PC-3 (cell line): ENCODE data around the gene CD300LB. TPM values are rescaled to one million over a fixed set of nuclear protein-coding genes. Genes with fewer than 3 reads are reported as not detected.

Experiments
- ATAC-seq: fragments of 200-7000 bp; cut with Tn5 transposase; 2 replicates; pipeline ENCODE4 v1.9.1; 2020; ENCODE audit warnings: mild to moderate bottlenecking, moderate library complexity
- BruUV-seq: library from RNA; stranded (reverse); fragments of 400-500 nt; replicated peaks from 2 replicates; lab custom pipeline; 2021; lab: Mats Ljungman, UMichigan
- CTCF ChIA-PET: fragments of 300-600 bp; sonication (Branson Sonifier 250); formaldehyde crosslinking; loops from one replicate; lab custom pipeline; 2022; ENCODE audit warnings: antibody characterized with exemption; lab: Charles Lee
- POLR2A ChIA-PET: fragments of 300-600 bp; sonication (Branson Sonifier 250); formaldehyde crosslinking; loops from one replicate; lab custom pipeline; 2022; ENCODE audit warnings: antibody characterized with exemption; ENCODE audit not compliant: unreplicated experiment; lab: Charles Lee
- DNase-seq: peaks from one replicate; pipeline ENCODE4 v3.0.0-alpha.2; 2015
- H2AFZ ChIP-seq: fragments of 300-600 bp; sonication (generic); 2 replicates; pipeline ENCODE4 v1.6.0; 2016; ENCODE audit warnings: antibody characterized with exemption, low read length
- H3F3A ChIP-seq: fragments of 300-600 bp; sonication (generic); one replicate; pipeline ENCODE4 v1.6.0; 2017; ENCODE audit warnings: antibody characterized with exemption, low read length, control low read depth, mild to moderate bottlenecking; ENCODE audit not compliant: unreplicated experiment
- H3K27ac ChIP-seq: fragments of 300-600 bp; sonication (generic); 2 replicates; pipeline ENCODE4 v1.5.1; 2016; ENCODE audit warnings: mild to moderate bottlenecking, low read length
- H3K27me3 ChIP-seq: fragments of 300-600 bp; sonication (generic); 2 replicates; pipeline ENCODE4 v1.6.1; 2016; ENCODE audit warnings: low read length, mixed read lengths
- H3K36me3 ChIP-seq: fragments of 300-600 bp; sonication (generic); 2 replicates; pipeline ENCODE4 v1.6.1; 2016; ENCODE audit warnings: low read depth, mixed run types, low read length, mixed read lengths
- H3K4me1 ChIP-seq: fragments of 300-600 bp; sonication (generic); 2 replicates; pipeline ENCODE4 v1.5.1; 2016; ENCODE audit warnings: low read length; ENCODE audit not compliant: insufficient read depth
- H3K4me2 ChIP-seq: fragments of 300-600 bp; sonication (generic); 2 replicates; pipeline ENCODE4 v1.6.0; 2016; ENCODE audit warnings: low read length
- H3K4me3 ChIP-seq: fragments of 300-600 bp; sonication (generic); 2 replicates; pipeline ENCODE4 v1.5.1; 2016; ENCODE audit warnings: mild to moderate bottlenecking, low read length, mixed read lengths
- H3K79me2 ChIP-seq: fragments of 300-600 bp; sonication (generic); 2 replicates; pipeline ENCODE4 v1.6.1; 2017; ENCODE audit warnings: low read length, mixed read lengths
- H3K9ac ChIP-seq: fragments of 300-600 bp; sonication (generic); 2 replicates; pipeline ENCODE4 v1.6.0; 2016; ENCODE audit warnings: mild to moderate bottlenecking, low read length
- H3K9me2 ChIP-seq: fragments of 300-600 bp; sonication (generic); replicated peaks from 2 replicates; pipeline ENCODE4 v1.6.1; 2016; ENCODE audit warnings: mixed run types, low read length, mixed read lengths
- H3K9me3 ChIP-seq: fragments of 300-600 bp; sonication (generic); 2 replicates; pipeline ENCODE4 v1.6.1; 2016; ENCODE audit warnings: low read length, mixed read lengths
- H4K20me1 ChIP-seq: fragments of 300-600 bp; sonication (generic); 2 replicates; pipeline ENCODE4 v1.6.1; 2016; ENCODE audit warnings: low read length, mixed read lengths
- EZH2 ChIP-seq: fragments of 300-600 bp; sonication (generic); IDR thresholded peaks from one replicate; pipeline ENCODE4 v1.6.1; 2017; ENCODE audit warnings: antibody characterized with exemption, mild to moderate bottlenecking, low read length; ENCODE audit not compliant: unreplicated experiment
- EZH2phosphoT487 ChIP-seq: fragments of 300-600 bp; sonication (generic); IDR thresholded peaks from 2 replicates; pipeline ENCODE4 v1.6.1; 2018; ENCODE audit warnings: mild to moderate bottlenecking, antibody characterized with exemption, low read length, borderline replicate concordance
- intact Hi-C: fragments of 100-400 bp; cut with micrococcal nuclease; formaldehyde crosslinking; loops from 2 replicates; pipeline ENCODE4 v1.9.0; 2023
- total RNA-seq: library from RNA; depleted of rRNA; stranded (reverse); fragments of >200 nt; gene quantifications from 2 replicates; pipeline ENCODE4 v1.2.3, GENCODE V29; 2014
- TF ChIP-seq, protein P1 (sequence below): fragments of 300-600 bp; sonication (generic); conservative IDR thresholded peaks from 2 replicates; pipeline ENCODE4 v1.5.1; 2017; ENCODE audit warnings: antibody characterized with exemption, low read depth, mild to moderate bottlenecking, low read length

CD300LB gene
- total RNA-seq, 1 experiment from 2014 or later: not detected

DNA sequence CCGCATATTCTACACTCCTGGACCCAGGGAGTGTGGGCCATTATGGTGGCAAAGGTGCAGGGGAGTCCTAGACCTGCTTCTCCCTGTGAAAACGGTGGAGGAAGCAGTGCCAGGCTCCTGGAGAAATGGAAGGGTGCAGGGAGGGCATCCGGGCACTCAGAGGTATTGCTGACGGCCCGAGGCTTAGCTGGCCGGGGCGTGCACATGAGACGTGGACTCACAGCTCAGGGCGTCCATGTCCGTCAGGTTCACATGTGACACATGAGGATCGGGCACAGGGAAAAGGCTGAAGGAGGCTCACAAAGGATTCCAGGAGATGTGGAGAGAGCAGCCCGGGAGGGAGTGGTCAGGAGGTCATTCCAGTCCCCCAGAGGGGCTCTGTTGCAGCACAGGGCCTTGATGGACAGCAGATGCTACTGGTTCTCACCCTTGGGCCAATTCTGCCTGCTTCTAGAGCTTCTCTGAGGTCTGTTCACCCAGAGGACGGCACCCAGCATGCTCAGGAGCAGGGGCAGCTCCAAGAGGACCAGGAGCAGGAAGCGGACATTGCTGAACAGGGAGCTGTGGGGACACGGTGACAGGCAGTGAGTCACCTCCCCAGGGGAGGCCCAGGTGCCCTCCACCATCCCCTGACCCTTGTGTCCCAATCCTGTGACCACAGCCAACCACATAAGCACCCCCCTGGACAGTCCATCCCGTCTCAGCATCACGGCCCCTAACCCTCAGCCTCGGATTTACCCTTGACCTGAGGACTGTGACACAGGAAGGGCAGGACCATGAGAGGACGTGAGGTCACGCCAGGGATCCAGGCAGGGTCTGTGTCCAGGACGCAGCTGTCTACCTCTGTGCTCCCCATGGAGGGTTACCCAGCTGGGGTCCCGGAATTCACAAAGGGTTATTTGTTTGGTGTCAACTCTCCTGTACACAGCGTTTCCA lies 10.2 kb upstream of the CD300LB start:
- no peak for DNase-seq
- intact Hi-C loops: no loop called here

DNA sequence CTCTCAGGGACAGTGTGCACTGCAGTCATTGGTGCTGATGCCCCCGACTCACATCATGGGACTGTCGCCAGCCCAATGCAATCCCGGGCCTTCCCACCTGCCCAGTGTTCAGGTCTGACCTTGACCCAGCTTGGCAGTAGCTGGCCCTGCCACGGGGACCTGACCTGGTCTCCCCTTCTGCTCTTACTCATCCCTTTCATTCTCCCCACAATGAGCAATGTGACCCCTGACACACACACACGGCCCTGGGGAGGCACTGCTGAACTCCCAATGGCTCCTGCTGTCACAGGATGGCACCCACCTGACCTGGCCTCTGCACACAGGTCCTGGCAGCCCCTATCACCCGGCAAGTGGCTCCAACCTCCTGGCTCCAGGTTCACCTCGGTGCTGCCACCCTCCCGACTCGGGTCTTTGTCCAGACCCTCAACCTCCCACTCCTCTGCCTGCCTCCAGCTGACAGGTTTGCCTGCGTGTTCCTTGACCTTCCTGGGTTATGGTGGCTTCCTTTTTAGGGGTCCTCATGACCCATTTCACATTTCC lies 8.1 kb upstream of the CD300LB start:
- TF ChIP-seq, protein P1, sequence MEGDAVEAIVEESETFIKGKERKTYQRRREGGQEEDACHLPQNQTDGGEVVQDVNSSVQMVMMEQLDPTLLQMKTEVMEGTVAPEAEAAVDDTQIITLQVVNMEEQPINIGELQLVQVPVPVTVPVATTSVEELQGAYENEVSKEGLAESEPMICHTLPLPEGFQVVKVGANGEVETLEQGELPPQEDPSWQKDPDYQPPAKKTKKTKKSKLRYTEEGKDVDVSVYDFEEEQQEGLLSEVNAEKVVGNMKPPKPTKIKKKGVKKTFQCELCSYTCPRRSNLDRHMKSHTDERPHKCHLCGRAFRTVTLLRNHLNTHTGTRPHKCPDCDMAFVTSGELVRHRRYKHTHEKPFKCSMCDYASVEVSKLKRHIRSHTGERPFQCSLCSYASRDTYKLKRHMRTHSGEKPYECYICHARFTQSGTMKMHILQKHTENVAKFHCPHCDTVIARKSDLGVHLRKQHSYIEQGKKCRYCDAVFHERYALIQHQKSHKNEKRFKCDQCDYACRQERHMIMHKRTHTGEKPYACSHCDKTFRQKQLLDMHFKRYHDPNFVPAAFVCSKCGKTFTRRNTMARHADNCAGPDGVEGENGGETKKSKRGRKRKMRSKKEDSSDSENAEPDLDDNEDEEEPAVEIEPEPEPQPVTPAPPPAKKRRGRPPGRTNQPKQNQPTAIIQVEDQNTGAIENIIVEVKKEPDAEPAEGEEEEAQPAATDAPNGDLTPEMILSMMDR: no peak
- TF ChIP-seq EZH2phosphoT487: no peak
- TF ChIP-seq EZH2: no peak
- peaks cover 64% of the 10 kb centered on the region for H3K27me3 ChIP-seq
- ChIA-PET POLR2A (no interaction called here), CTCF (no interaction called here)
- no peaks in the 10 kb centered on the region for H4K20me1 ChIP-seq
- no peak overlapping the region for H2AFZ ChIP-seq
- no peak overlapping the region for H3K4me3 ChIP-seq
- ATAC-seq (no peak), DNase-seq (no peak)
- H3K36me3 ChIP-seq: no peaks in the 10 kb centered on the region
- no peak overlapping the region for H3K4me2 ChIP-seq
- no peak overlapping the region for H3K9ac ChIP-seq
- H3K79me2 ChIP-seq: no peaks in the 10 kb centered on the region
- intact Hi-C loops: no loop called here
- H3F3A ChIP-seq: no peaks in the 10 kb centered on the region
- H3K4me1 ChIP-seq: no peaks in the 10 kb centered on the region
- no TSS peak for BruUV-seq
- H3K27ac ChIP-seq: no peak overlapping the region
- H3K9me3 ChIP-seq: peaks cover 7% of the 10 kb centered on the region; the same call in 1 of the 2 replicates
- no peaks in the 10 kb centered on the region for H3K9me2 ChIP-seq

More for the DNA sequence above, 10.2 kb upstream of the CD300LB start:
- no peaks in the 10 kb centered on the region for H3K79me2 ChIP-seq
- no peak for ATAC-seq
- H4K20me1 ChIP-seq: no peaks in the 10 kb centered on the region
- no peak overlapping the region for H3K9ac ChIP-seq
- no peak overlapping the region for H2AFZ ChIP-seq
- no TSS peak for BruUV-seq
- H3K9me3 ChIP-seq: no peaks in the 10 kb centered on the region
- ChIA-PET CTCF (no interaction called here), POLR2A (no interaction called here)
- TF ChIP-seq, protein P1: no peak
- no peak for TF ChIP-seq EZH2phosphoT487
- no peak for TF ChIP-seq EZH2
- H3K4me2 ChIP-seq: no peak overlapping the region
- H3K36me3 ChIP-seq: no peaks in the 10 kb centered on the region
- H3F3A ChIP-seq: no peaks in the 10 kb centered on the region
- H3K4me3 ChIP-seq: no peak overlapping the region
- H3K27me3 ChIP-seq: peaks cover 49% of the 10 kb centered on the region
- H3K27ac ChIP-seq: no peak overlapping the region
- no peaks in the 10 kb centered on the region for H3K4me1 ChIP-seq
- no peaks in the 10 kb centered on the region for H3K9me2 ChIP-seq

DNA sequence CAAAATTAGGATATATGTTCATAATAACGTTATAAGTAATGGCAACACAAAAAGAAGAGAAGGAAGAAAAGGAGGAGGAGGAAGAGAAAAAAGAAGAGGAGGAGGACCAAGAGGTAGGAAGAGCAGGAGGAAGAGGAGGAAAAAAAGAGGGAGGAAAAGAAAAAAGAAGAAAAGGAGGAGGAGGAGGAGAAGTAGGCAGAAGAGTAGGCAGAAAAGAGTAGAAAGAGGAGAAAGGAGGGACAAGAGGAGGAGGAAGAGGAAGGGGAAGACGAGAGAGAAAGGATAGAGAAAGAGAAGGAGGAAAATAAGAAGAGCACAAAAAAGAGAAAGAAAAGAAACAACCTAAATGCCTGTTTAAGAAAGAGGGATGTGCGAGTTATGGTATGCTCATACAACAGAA lies 5.6 kb upstream of the CD300LB start:
- ATAC-seq: no peak
- H3F3A ChIP-seq: no peaks in the 10 kb centered on the region
- intact Hi-C loops: no loop called here

More for the DNA sequence above, 5.6 kb upstream of the CD300LB start:
- no TSS peak for BruUV-seq
- no peaks in the 10 kb centered on the region for H3K9me2 ChIP-seq
- ChIA-PET POLR2A (no interaction called here), CTCF (no interaction called here)
- TF ChIP-seq EZH2 (no peak), EZH2phosphoT487 (no peak)
- TF ChIP-seq, protein P1: no peak
- no peak overlapping the region for H3K9ac ChIP-seq
- H3K27me3 ChIP-seq: peaks cover 64% of the 10 kb centered on the region
- no peak for DNase-seq
- no peaks in the 10 kb centered on the region for H3K36me3 ChIP-seq
- H4K20me1 ChIP-seq: no peaks in the 10 kb centered on the region
- no peak overlapping the region for H2AFZ ChIP-seq
- H3K9me3 ChIP-seq: peaks cover 7% of the 10 kb centered on the region; the same call in 1 of the 2 replicates
- H3K4me2 ChIP-seq: no peak overlapping the region
- H3K4me3 ChIP-seq: no peak overlapping the region
- no peaks in the 10 kb centered on the region for H3K4me1 ChIP-seq
- H3K27ac ChIP-seq: no peak overlapping the region
- H3K79me2 ChIP-seq: no peaks in the 10 kb centered on the region
